HT1080 (cell line): ENCODE data around the gene CACNB3. TPM values are rescaled to one million over a fixed set of nuclear protein-coding genes. Genes with fewer than 3 reads are reported as not detected.
A peak's percentile ranks its signal among the peaks of the same experiment; 100 is the strongest.
"Not testable (repeated sequence)": the region's sequence is repeated elsewhere in the genome, so short reads cannot be mapped to it uniquely, and the experiment has no call there.

Experiments used
- DNase-seq: peaks from one replicate; pipeline ENCODE4 v3.0.0-alpha.2; 2015; ENCODE audit warnings: low read depth
- total RNA-seq: library from RNA; depleted of rRNA; stranded (reverse); fragments of >200 nt; shearing (Covaris generic); gene quantifications from 2 replicates; pipeline ENCODE4 v1.2.3, GENCODE V29; 2014

Gene CACNB3
- total RNA-seq, 1 experiment from 2014 or later, result 15.1 TPM

DNA sequence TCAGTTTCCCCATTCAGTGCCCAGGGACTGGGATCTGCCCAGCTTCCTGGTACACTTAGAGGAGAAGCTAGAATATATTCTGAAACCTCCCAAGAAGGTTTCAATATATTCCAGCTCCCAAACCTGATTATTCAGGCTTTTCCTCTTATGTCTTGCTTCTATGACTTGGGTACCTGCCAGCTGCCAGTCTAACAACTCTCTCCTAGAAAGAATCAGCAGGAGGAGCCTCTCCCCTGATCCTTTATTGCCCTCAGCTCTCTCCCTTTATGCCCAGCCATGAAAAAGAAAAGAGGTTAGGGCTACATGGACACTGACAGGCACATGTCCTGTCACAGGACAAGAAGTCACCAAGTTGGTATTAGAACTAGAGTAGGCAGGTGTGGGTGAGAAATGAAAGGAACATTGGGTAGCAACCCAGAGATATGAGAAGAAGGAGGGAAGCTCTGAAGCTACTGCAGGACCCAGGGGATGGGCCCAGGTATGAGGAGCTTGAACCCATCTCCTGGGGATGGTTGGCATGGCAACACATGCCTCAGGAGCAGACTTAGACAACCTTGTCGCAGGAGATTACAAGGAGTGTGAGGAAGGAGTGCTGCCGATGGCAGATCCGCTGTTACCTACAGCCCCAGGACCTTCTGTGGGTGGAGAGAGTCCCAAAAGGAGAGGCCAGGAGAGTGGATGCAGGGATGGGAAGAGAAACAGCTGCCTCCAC lies 2.0 kb upstream of the CACNB3 start:
- DNase-seq, result no peak

DNA sequence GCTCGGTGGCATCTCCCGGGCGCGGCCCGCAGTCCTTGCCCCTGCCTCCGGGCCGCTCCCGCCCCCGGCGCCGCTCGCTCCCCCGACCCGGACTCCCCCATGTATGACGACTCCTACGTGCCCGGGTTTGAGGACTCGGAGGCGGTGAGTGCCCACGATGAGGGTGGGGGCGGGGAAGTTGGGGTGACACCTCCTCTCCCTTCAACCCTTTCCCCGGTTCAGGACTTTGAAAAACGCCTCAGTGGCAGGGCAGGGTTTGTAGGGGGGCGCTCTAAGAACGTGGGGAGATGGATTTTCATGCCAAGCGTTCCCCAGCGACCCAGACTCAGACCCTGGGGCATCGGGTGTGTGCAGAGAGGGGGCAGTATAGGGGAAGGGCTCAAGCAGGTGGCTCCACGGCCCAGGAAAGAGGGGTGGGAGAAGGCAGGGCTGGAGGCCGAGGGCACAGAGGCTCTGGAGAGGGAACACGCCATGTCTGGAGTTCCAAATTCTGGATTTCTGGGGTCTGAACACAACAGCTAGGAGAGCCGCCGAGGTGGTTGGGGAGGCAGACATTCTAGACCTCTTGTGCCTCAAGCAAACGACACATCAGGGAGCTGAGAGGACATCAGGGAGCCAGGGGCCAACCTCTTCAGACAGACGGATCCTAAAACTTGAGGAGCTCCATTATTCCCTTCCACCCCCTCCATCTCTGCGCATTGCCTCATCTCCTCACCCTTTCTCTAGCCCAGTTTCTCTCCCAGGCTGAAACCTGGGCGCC lies 715 bp downstream of the CACNB3 start:
- no peak for DNase-seq

DNA sequence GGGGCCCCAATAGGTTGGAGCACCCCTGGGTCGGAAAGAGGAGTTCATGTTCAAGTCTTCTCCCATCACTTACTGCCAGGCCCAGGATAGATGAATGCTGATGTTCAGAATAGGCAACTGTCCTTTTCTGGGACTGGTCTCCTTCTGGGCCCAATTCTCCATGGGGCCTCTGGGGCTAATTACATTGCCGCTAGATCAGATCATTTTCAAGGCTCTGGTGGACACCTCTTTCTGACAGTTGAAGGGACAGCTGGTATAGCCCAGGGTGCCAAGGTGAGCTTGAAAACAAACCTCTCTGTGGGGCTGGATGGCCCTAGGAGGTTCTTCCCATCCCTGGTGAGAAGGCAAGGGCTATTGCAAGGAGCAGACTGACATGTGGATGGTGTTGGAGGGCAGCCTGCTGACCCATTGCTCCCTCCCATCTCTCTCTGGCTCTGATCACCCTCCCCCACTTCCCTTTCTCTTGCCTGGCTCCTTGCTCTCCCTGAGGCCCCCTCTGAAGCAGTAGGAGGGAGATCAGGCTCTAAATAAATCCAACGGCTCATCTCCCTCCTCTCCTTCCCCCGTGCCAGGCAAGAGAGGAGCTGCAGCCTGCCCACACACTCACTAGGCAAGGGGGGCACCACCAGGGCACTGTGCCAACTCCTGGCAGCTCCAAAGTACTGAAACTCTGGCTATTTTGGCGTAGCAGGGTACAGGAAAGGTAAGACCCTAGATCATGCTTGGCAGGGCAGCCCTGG lies 1.9 kb downstream of the CACNB3 start:
- DNase-seq, result no peak

DNA sequence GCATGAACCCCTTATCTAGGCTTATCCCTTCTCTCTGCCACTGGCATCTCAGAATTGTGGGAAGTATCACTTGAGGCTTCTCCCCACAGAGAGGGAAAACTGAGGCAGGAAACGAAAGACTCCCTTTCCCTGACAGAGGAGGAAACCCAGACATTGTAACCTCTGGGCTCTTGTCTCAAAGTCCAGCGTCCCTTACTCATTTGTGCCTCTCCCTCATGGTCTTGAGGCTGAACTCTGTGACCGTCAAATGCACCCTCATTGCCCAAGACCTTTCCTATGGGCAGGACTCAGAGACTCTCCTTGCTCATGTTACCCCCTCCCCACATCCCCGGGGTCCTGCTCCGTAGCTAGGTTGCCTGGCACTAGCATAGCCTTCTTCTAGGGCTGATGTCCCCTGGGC lies 3.8 kb downstream of the CACNB3 start:
- DNase-seq, result no peak

DNA sequence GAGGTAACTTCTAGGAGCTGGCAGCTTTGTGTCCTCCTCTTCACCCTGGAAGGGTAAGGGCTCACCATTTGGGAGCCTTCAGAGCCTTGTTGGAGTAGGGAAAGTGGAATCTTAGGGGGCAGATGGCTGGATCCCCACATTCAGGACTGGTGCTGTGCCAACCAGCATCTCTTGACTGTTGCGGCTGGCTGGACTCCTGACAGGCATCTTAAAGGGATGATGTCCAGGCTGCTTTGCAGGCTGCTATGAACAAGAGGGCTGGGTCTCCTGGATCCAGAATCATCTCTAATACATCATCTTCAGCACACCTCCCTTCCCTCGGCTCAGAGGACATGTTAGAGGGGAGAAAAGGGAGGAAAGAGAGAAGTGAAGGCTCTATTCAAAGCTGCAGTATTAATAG lies 4.4 kb downstream of the CACNB3 start:
- DNase-seq, result no peak

DNA sequence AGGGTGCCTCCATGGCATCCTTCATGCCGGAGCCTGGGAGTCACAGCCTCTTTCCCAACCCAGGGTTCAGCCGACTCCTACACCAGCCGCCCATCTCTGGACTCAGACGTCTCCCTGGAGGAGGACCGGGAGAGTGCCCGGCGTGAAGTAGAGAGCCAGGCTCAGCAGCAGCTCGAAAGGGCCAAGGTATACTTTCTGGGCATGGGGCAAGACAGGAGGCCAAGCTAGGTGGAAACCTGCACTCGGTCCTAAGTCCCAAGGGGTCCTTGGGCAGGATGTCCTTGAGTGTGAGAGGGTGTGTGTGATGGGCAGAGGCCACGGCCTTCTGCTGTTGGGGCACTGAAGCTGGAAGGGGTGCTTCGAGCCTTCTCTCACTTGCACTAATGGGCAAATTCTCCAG lies 5.0 kb downstream of the CACNB3 start:
- no peak for DNase-seq

DNA sequence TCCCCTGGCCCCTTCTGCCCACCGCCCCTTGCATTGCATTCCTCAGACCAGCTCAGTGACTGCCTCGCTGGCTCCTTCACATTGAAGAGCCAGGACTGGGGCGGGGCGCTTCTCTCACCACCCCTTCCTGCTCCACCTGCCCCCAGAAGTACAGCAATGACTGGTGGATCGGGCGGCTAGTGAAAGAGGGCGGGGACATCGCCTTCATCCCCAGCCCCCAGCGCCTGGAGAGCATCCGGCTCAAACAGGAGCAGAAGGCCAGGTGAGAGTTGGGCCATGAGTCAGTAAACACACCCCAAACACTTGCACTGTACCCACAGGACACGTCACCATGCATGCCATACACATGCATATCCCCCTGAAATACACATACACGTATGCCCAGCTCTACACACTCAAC lies 5.8 kb downstream of the CACNB3 start:
- no peak for DNase-seq

DNA sequence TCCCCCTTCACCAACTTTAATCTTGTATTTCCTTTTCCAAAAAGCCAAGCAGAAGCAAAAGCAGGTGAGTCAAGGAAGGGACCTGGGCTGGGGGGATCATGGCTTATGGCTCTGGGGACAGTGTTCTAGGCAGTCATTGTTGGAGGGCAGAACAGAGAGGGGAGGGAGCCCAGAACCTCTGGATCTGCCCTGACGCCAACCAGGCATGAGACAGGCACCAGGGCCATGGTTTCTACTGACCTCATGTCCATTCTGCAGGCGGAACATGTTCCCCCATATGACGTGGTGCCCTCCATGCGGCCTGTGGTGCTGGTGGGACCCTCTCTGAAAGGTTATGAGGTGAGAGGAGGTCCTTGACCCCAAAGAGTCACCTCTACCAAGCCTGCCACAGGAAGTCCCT lies 6.6 kb downstream of the CACNB3 start:
- no peak for DNase-seq

DNA sequence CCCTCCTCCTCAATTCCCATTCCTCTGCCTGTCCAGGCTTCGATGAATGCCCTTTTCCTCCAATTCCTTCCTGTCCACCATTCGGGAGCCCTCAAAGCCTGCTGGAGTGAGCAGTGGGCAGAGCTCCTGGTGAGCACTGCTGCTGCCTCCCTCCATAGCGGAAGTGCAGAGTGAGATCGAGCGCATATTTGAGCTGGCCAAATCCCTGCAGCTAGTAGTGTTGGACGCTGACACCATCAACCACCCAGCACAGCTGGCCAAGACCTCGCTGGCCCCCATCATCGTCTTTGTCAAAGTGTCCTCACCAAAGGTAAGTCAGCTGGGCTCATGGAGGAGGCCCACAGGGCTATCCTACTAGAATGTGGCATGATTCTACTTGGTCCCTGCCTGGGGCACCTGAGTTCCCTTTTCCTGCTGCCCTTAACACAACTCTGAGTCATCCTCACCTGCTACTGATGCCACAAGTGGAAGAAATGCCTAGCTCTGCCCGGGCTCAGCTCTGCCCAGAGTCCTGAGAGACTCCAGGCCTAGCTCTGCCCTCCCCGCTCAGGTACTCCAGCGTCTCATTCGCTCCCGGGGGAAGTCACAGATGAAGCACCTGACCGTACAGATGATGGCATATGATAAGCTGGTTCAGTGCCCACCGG lies 8.0 kb downstream of the CACNB3 start:
- no peak for DNase-seq

DNA sequence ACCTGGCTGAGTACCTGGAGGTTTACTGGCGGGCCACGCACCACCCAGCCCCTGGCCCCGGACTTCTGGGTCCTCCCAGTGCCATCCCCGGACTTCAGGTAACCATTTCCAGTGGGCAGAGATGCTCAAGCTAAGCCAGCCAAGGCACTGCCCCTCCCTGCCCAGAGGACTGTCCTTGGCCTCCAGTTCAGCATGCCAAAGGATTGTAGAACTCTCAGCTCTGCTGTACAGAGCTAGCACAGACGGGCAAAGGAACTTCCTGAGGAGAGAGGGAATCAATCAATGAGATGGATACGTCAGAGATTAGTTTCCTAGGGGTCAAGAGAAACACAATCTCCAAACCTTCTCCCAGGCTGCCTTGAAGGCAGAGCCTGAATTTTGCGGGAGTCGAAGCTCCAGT lies 8.7 kb downstream of the CACNB3 start:
- no peak for DNase-seq

DNA sequence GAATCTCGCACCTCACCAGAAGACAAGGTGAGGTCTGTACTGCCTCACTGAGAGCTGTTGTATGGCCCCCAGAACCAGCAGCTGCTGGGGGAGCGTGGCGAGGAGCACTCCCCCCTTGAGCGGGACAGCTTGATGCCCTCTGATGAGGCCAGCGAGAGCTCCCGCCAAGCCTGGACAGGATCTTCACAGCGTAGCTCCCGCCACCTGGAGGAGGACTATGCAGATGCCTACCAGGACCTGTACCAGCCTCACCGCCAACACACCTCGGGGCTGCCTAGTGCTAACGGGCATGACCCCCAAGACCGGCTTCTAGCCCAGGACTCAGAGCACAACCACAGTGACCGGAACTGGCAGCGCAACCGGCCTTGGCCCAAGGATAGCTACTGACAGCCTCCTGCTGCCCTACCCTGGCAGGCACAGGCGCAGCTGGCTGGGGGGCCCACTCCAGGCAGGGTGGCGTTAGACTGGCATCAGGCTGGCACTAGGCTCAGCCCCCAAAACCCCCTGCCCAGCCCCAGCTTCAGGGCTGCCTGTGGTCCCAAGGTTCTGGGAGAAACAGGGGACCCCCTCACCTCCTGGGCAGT lies 9.3 kb downstream of the CACNB3 start:
- no peak for DNase-seq

DNA sequence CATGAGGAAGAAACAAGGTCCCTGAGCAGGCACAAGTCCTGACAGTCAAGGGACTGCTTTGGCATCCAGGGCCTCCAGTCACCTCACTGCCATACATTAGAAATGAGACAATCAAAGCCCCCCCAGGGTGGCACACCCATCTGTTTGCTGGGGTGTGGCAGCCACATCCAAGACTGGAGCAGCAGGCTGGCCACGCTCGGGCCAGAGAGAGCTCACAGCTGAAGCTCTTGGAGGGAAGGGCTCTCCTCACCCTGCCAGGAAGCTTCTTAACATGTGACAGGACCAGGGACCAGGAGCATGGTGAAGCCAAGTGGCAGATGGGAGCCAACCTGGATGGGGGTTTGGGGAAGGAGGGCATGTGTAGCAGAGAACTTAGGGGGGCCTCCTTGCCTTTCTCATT lies 10.0 kb downstream of the CACNB3 start:
- no peak for DNase-seq

DNA sequence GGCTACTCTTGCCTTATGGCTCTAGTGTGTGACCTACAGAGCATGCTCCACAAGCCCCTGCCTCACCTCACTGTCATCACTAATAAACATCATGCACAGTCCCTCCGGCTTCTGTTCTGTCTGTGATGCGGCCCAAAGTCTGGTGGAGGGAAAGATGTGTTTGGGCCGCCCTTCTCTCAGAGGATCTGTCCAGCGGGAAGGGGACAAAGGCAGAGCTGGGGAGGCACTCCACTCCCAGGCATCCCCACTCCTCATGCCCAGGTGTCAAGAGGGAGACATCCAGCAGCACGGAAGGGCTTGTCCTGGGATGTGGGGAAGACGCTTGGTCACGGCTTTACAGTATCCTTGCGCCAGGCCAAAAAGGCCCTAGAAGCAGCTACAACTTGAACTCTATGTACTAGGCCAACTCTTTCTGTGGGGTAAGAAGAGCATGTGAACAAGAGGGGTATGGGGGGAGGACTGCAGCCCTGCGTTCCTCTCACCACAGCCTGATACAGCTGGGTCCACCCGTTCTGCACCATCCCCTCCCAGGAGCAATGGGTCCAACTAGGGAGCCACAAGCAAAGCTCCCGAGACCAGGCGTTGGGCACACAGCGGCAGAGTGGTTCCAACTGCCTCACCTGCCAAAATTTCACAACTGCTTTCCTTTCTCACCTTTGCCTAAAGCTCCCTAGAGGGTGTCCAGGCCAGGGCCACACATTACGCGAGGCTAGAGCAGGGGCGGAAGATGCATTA lies 10.7 kb downstream of the CACNB3 start:
- no peak for DNase-seq

DNA sequence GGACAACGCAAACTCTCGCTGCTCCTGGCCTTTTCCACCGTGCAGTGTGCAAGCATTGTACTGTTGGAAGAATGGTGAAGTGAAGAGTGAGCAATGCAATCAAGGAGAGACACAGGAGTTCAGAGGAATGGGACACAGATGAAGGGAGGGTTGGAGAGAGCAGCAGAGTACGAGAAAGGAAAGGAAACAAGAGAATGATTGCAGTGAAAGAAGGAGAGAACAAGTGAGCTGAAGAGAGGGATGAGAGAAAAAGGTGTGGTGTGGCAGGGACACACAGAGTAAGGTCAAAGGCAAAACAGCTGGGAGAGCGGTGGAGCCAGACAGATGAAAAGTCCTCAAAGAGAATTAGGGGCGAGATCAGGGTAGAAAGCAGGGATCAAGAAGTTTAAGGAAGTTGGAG lies 13.0 kb downstream of the CACNB3 start:
- no peak for DNase-seq

DNA sequence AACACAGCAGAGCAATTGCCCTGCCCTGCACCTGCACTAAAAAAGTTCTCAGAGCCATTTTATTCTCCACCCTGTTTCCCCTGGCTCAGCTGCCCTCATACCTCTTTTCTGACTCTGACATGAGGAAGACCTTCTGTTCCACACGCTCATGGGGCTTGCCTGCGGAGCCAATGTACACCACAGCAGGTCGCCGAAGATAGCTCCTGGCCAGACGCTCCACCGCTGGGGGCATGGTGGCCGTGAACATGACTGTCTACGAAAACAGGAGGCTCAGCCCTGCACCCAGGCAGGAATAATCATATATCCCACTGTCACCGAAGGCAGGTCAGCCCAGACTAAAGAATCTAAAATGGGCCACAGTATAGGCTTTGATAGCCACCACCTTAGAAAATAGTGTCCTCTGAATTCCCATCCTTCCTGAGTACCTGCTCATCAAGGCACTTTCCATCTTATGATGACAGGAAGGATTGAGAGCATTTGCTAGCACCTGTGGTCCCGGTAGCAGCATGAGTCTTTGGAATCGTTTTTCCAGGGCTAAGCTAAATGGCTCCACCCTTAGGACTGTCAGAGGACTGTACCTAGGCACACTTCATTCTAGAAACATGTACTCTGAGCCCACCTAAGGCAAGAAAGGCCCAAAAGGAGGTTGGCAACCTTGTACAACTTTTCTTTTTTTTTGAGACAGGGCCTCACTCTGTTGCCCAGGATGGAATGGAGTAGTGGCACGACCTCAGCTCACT lies 14.2 kb downstream of the CACNB3 start:
- no peak for DNase-seq

DNA sequence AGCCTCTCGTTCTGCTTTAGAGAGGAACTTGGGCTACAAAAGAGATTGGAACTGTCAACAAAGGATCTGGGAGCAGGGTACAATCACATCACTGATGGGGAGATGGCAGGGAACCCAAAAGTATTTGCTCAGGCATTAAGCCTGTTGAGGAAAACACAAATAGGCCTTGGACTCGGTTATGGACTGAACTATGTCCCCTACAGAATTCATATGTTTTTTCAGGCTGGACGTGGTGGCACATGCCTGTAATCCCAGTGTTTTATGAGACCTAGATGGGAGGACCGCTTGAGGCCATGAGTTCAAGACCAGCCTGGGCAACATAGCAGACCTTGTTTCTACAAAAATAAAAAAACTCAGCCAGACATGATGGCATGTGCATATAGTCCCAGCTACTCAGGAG lies 19.8 kb downstream of the CACNB3 start:
- DNase-seq, result no peak

DNA sequence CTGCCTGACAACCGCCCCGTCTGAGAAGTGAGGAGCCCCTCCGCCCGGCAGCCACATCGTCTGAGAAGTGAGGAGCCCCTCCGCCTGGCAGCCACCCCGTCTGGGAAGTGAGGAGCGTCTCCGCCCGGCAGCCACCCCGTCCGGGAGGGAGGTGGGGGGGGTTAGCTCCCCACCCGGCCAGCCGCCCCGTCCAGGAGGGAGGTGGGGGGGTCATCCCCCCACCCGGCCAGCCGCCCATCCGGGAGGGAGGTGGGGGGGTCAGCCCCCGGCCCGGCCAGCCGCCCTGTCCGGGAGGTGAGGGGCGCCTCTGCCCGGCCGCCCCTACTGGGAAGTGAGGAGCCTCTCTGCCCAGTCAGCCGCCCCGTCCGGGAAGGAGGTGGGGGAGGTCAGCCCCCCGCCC lies 23.7 kb downstream of the CACNB3 start:
- not testable (repeated sequence) for DNase-seq

DNA sequence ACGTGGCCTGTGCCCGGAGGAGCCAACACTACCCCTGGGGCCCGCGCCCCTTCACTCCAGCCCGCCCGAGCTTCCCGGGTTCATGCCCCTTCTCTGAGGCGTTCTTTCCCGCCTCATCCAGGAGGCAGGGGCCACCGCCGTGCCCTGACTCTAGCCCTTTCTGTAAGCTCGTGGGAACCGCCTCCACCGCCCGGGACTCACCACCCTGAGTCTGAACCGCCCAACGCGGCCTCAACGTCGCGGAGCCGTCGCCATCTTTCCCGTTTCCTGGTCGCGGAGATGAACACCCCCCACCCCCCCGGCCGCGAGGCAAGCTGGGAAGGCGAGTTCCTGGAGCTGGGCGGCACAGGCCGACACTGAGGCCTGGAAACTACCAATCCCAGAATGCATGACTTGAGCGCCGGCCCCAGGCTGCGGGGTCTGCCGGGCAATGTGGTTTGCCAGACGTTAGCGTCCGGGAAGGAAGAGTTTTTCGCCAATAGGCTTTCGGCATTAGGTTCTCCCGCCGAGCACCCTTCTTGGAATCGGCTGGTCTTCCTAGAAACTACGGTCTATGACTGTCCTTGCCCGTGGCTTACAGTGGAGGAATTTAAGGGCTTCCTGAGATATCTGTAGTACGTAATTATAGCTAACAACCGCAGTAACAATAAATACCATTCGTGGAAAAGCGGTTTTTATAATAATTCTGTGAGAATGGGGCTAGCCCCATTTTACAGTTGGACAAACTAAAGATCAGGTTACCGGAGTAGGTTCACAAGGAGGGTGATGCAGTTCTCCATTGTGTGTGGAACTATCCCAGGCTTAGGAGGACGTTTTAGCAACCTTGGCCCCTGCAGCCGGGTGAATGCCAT lies 33.8 kb downstream of the CACNB3 start, which contains the start of gene DDX23:
Gene DDX23 (minus strand): TSS at position 281 of the 851 bp plus-strand sequence. CDS start 6,381 bp downstream, outside the sequence.
- DNase-seq, result peak; percentile 98
